HEK293 (cell line): ENCODE measurements around the gene FBXO10.

ENCODE experiments used
- FEZF1 ChIP-seq: fragments of 450-650 bp; formaldehyde crosslinking; IDR thresholded peaks from 2 replicates; pipeline ENCODE4 v1.5.1; 2016; ENCODE audit warnings: missing biosample characterization, missing genetic modification characterization
- HOXA7 ChIP-seq: sonication (generic); formaldehyde crosslinking; IDR thresholded peaks from 2 replicates; pipeline ENCODE4 v1.8.1; 2022; ENCODE audit warnings: missing genetic modification reagents, borderline replicate concordance
- IKZF3 ChIP-seq: fragments of 450-650 bp; IDR thresholded peaks from 2 replicates; pipeline ENCODE4 v1.5.0; 2018; ENCODE audit warnings: missing biosample characterization, mild to moderate bottlenecking, missing genetic modification characterization, moderate library complexity
- INSM2 ChIP-seq: fragments of 450-650 bp; formaldehyde crosslinking; IDR thresholded peaks from 2 replicates; pipeline ENCODE4 v1.5.1; 2016; ENCODE audit warnings: missing biosample characterization, missing genetic modification characterization
- KLF1 ChIP-seq: fragments of 450-650 bp; formaldehyde crosslinking; IDR thresholded peaks from 2 replicates; pipeline ENCODE4 v1.5.1; 2016; ENCODE audit warnings: missing biosample characterization, missing genetic modification characterization
- KLF8 ChIP-seq: fragments of 450-650 bp; formaldehyde crosslinking; IDR thresholded peaks from 2 replicates; pipeline ENCODE4 v1.5.1; 2016; ENCODE audit warnings: missing biosample characterization, missing genetic modification characterization
- PRDM1 ChIP-seq: fragments of 450-650 bp; formaldehyde crosslinking; IDR thresholded peaks from 2 replicates; pipeline ENCODE4; 2016; ENCODE audit warnings: missing biosample characterization, missing genetic modification characterization
- PRDM10 ChIP-seq: fragments of 450-650 bp; formaldehyde crosslinking; IDR thresholded peaks from 2 replicates; pipeline ENCODE4 v1.5.1; 2016; ENCODE audit warnings: missing biosample characterization, missing genetic modification characterization
- REST ChIP-seq: fragments of 450-650 bp; formaldehyde crosslinking; IDR thresholded peaks from 2 replicates; pipeline ENCODE4 v1.5.1; 2016; ENCODE audit warnings: missing biosample characterization, missing genetic modification characterization
- ZNF114 ChIP-seq: fragments of 450-650 bp; formaldehyde crosslinking; IDR thresholded peaks from 2 replicates; pipeline ENCODE4 v1.5.0; 2017; ENCODE audit warnings: missing biosample characterization, missing genetic modification characterization
- ZNF280C ChIP-seq: fragments of 450-650 bp; formaldehyde crosslinking; IDR thresholded peaks from 2 replicates; pipeline ENCODE4 v1.5.1; 2016; ENCODE audit warnings: missing biosample characterization, missing genetic modification characterization
- ZNF292 ChIP-seq: fragments of 450-650 bp; formaldehyde crosslinking; IDR thresholded peaks from 2 replicates; pipeline ENCODE4 v1.5.1; 2016; ENCODE audit warnings: low read depth, missing biosample characterization, missing genetic modification characterization, borderline replicate concordance
- ZNF311 ChIP-seq: fragments of 450-650 bp; formaldehyde crosslinking; IDR thresholded peaks from 2 replicates; pipeline ENCODE4 v1.5.1; 2017; ENCODE audit warnings: missing biosample characterization, missing genetic modification characterization, borderline replicate concordance
- ZNF585B ChIP-seq: fragments of 450-650 bp; formaldehyde crosslinking; IDR thresholded peaks from 2 replicates; pipeline ENCODE4 v1.5.1; 2016; ENCODE audit warnings: missing biosample characterization, missing genetic modification characterization
- ZNF645 ChIP-seq: fragments of 450-650 bp; formaldehyde crosslinking; IDR thresholded peaks from 2 replicates; pipeline ENCODE4; 2016; ENCODE audit warnings: missing biosample characterization, missing genetic modification characterization
- ZNF660 ChIP-seq: fragments of 450-650 bp; IDR thresholded peaks from 2 replicates; pipeline ENCODE4 v1.5.1; 2018; ENCODE audit warnings: missing biosample characterization, mild to moderate bottlenecking, missing genetic modification characterization
- ZNF677 ChIP-seq: fragments of 450-650 bp; IDR thresholded peaks from 2 replicates; pipeline ENCODE4 v1.5.0; 2018; ENCODE audit warnings: missing biosample characterization, mild to moderate bottlenecking, missing genetic modification characterization, moderate library complexity
- ZNF76 ChIP-seq: fragments of 450-650 bp; formaldehyde crosslinking; IDR thresholded peaks from 2 replicates; pipeline ENCODE4; 2016; ENCODE audit warnings: low read depth, missing biosample characterization, missing genetic modification characterization, borderline replicate concordance
- ZNF792 ChIP-seq: fragments of 450-650 bp; formaldehyde crosslinking; IDR thresholded peaks from 2 replicates; pipeline ENCODE4 v1.5.1; 2016; ENCODE audit warnings: missing biosample characterization, missing genetic modification characterization
- ZNF837 ChIP-seq: fragments of 450-650 bp; formaldehyde crosslinking; IDR thresholded peaks from 2 replicates; pipeline ENCODE4 v1.5.1; 2016; ENCODE audit warnings: missing biosample characterization, missing genetic modification characterization
- ZSCAN30 ChIP-seq: fragments of 450-650 bp; IDR thresholded peaks from 2 replicates; pipeline ENCODE4 v1.5.1; 2018; ENCODE audit warnings: missing biosample characterization, mild to moderate bottlenecking, missing genetic modification characterization, moderate library complexity

Gene FBXO10

GRCh38 chr9:37465249-37466036 lies 110.7 kb downstream of the FBXO10 start, which contains the start of gene ZBTB5 (continued):
- TF ChIP-seq ZNF280C (tag by site-specific recombination) (no peak), ZNF792 (no peak), ZNF114 (tag by site-specific recombination) (no peak), ZNF677 (tag by site-specific recombination) (no peak), REST (tag by site-specific recombination) (no peak), FEZF1 (no peak), ZNF292 (no peak), ZNF837 (tag by site-specific recombination) (no peak), ZNF645 (tag by site-specific recombination) (no peak), ZSCAN30 (tag by site-specific recombination) (no peak), PRDM10 (tag by site-specific recombination) (peak; percentile 59; the same call in 1 of the 2 replicates), HOXA7 (CRISPR knock-in tag) (no peak), ZNF660 (no peak), ZNF585B (tag by site-specific recombination) (no peak), PRDM1 (no peak), KLF8 (tag by site-specific recombination) (0 out of 2 replicates have a peak, but pooled peaks have one; percentile 17), ZNF311 (no peak), KLF1 (tag by site-specific recombination) (no peak), IKZF3 (tag by site-specific recombination) (peak; percentile 37; the same call in 1 of the 2 replicates), INSM2 (peak; percentile 74), ZNF76 (tag by site-specific recombination) (no peak; the same call in 1 of the 2 replicates)
